Adrenal gland (tissue), 12 donors: ENCODE results near the gene ASB2. TPM values are rescaled to one million over a fixed set of nuclear protein-coding genes. Genes with fewer than 3 reads are reported as not detected.
A peak's percentile ranks its signal among the peaks of the same experiment; 100 is the strongest.

Experiments used
- DNase-seq, 7 donors: peaks; one replicate each; pipeline ENCODE4 v3.0.0-alpha.2; 2019 to 2020
- H3K27ac ChIP-seq, 5 donors: fragments of 200-600 bp; sonication (generic) in 4 of 5; 1 replicate in 3 of 5; 2 replicates in 2 of 5; pipeline versions ENCODE4 v1.5.1 to v1.8.0; 2016 to 2020; ENCODE audit warnings: mild to moderate bottlenecking in 1 of 5
- H3K27me3 ChIP-seq: fragments of 200-600 bp; 2 replicates; pipeline ENCODE4 v1.8.0; 2021
- H3K36me3 ChIP-seq, 2 donors: fragments of 200-600 bp; replicated peaks in 1 of 2; 1 replicate in 1 of 2; 2 replicates in 1 of 2; pipeline versions ENCODE4 v1.5.1 to v1.8.0; 2018 to 2022
- H3K4me1 ChIP-seq, 2 donors: fragments of 200-600 bp; replicated peaks in 1 of 2; 1 replicate in 1 of 2; 2 replicates in 1 of 2; pipeline versions ENCODE4 v1.5.1 to v1.8.0; 2018 to 2021
- H3K4me3 ChIP-seq, 4 donors: fragments of 200-600 bp; sonication (generic) in 3 of 4; one replicate each; pipeline ENCODE4 v1.5.1; 2016 to 2018
- H3K9me3 ChIP-seq, 3 donors: fragments of 200-600 bp; sonication (generic) in 1 of 3; replicated peaks in 1 of 3; 1 replicate in 2 of 3; 2 replicates in 1 of 3; pipeline versions ENCODE4 v1.5.1 to v1.8.0; 2016 to 2021
- CTCF ChIP-seq, 6 experiments: fragments of 450-650 bp in 4 of 6; fragments of 200-600 bp in 2 of 6; sonication (generic) in 1 of 6; IDR thresholded peaks; 1 replicate in 5 of 6; 2 replicates in 1 of 6; pipeline versions ENCODE4 v1.5.1 to v1.8.0; 2016 to 2021; ENCODE audit warnings: antibody characterized with exemption in 6 of 6, mild to moderate bottlenecking in 2 of 6, moderate library complexity in 1 of 6
- POLR2A ChIP-seq, 2 donors: fragments of 450-650 bp; IDR thresholded peaks; one replicate each; pipeline ENCODE4 v1.6.1; 2017; ENCODE audit warnings: antibody characterized with exemption in 2 of 2, mild to moderate bottlenecking in 2 of 2, moderate library complexity in 1 of 2
- WGBS, 4 donors: extraction: QIAGEN DNeasy Blood & Tissue Kit in 2 of 4; methylation state at CpG; one replicate each; pipeline versions ENCODE4 v1.1.5 to v1.1.7; 2013 to 2017; 5-methylcytosine and 5-hydroxymethylcytosine counted together
- intact Hi-C, 2 donors: fragments of 100-400 bp; cut with DNase I; formaldehyde crosslinking; loops; one replicate each; pipeline versions ENCODE4 v1.14.1 to v1.15.0; 2022 to 2023
- polyA plus RNA-seq, 3 donors: library from polyadenylated mRNA; stranded (reverse); fragments of 200-250 nt in 2 of 3; fragments of 350-450 nt in 1 of 3; fragmentation: Illumina TruSeq in 1 of 3; extraction: RNeasy Lipid Tissue Mini Kit (QIAGEN cat#74804) in 1 of 3; gene quantifications; one replicate each; pipeline ENCODE4 v1.2.3, GENCODE V29; 2013 to 2014
- total RNA-seq, 9 donors: library from RNA; depleted of rRNA in 4 of 9; stranded (reverse); fragments of >200 nt in 4 of 9; fragments of 120-200 nt in 1 of 9; fragmentation: NEBNext Ultra II Directional in 1 of 9; extraction: Animal tissue kit (Norgen Biotek cat#: 25700) in 1 of 9; gene quantifications; one replicate each; pipeline versions ENCODE4 v1.1.0 to v1.2.4, GENCODE V29; 2013 to 2023
- donor health status: healthy with polysubstance abuse.
- donor health status: Bipolar disorder and iron deficiency.
- donor health status: DM: yes; HTN: yes; CAD: no.
- donor health status: DM: no; HTN: no; CAD: no.
- donor health status: DM: no; HTN: no; CAD: no.
- donor health status: DM: yes; HTN: yes; CAD: no.

ASB2 gene
- total and polyA plus RNA-seq, 12 donors, result 0.19 to 5.9 (median 0.66) TPM; not detected in 1

GRCh38 chr14:93940437-93940836 lies 35.9 kb downstream of the ASB2 start:
- peaks cover 17% of the 10 kb centered on the region for H3K27me3 ChIP-seq
- H3K27ac ChIP-seq, result no peak overlapping the region
- TF ChIP-seq CTCF (IDR thresholded peaks at IDR 0.05) (no peak), POLR2A (IDR thresholded peaks at IDR 0.05) (no peak)
- WGBS, 4 donors, result 75 to 93% (median 76%) methylated on average over 5 to 6 of the region's 6 CpGs
- no peak overlapping the region for H3K4me3 ChIP-seq
- H3K36me3 ChIP-seq, result no peaks in the 10 kb centered on the region
- no peaks in the 10 kb centered on the region for H3K9me3 ChIP-seq
- DNase-seq, result no peak
- intact Hi-C loops, result loop anchor here in 1 of 2 donors (5.0 kb wide), 1 partner anchor 62 kb away; no protein-coding TSS in a partner anchor
- peaks cover 0 to 22% of the 10 kb centered on the region in 2 donors for H3K4me1 ChIP-seq

DNA sequence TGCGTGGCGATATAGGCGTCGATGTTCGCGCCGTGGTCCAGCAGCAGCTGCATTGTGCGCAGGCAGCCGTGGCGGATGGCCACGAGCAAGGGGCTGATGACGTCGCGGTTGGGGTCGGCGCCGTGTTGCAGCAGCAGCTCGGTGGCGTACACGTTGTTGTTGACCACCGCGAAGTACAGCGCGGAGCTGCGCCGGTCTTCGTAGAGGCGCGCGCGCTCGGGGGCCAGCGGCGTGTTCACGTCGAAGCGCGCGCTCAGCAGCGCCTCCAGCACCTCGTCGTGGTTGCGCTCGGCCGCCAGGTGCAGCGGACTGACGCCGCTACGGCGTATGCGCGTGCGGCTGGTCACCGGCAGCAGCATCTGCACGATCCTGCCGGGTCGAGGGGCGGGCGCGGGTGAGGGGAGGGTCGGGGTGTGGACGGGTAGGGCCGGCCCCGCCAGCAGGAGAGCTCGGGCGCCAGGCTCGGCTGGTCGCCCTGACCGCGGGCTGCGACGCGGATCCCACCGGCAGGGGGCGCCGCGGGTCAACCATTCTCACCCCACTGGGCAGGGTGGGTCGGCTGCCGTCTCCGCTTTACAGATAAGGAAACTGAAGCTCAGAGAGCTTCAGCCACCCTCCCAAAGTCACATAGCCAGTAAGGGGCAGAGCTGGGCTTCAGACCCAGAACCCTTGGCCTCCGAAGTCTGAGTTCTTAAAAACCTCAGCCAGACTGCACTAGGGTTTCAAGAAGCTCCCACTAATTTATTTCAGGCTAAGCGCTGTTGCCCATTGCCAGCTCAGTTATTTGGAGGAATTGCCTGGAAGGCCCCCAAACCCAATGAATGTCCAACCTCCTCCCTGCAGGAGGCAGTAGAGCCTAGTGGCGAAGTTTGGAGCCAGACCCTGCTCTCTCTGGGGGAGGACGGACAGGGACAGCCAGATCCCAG lies 36.8 kb downstream of the ASB2 start:
- H3K9me3 ChIP-seq, result no peaks in the 10 kb centered on the region

DNA sequence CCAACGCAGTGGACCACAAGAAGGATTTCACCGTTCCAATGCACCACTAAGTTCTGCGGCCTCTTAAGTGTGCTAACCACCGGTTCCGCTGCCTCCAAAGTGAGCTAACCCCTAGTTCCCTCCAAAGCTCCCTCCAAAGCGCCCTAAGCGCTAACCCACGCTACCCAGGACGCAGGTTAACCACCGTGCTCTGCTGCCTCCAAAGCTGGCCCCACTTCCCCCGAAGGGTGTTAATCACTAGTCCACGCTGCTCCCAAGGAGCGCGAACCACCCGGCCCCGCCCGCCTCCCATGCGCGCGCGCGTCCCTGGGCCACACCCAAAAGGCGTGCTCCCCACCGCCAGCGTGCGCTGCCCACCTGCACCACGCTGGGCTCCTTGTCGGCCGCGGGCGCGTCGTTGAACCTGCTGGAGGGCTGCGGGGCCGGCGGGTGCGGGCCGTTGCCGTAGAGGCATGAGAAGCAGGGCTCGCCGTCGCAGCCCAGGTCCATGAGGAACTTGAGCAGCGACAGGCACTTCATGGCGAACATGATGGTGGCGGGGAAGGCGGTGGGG lies 37.5 kb downstream of the ASB2 start:
- H3K27me3 ChIP-seq, result peaks cover 17% of the 10 kb centered on the region
- 39 to 73% (median 55%) methylated on average over 15 to 46 of the region's 46 CpGs for WGBS, 4 donors
- intact Hi-C loops, result loop anchor here in 1 of 2 donors (10.0 kb wide), 1 partner anchor 246 kb away; no protein-coding TSS in a partner anchor
- no peaks in the 10 kb centered on the region for H3K9me3 ChIP-seq
- peaks cover 0 to 11% of the 10 kb centered on the region in 2 donors for H3K4me1 ChIP-seq
- H3K36me3 ChIP-seq, result no peaks in the 10 kb centered on the region
- no peak overlapping the region for H3K27ac ChIP-seq
- H3K4me3 ChIP-seq, result no peak overlapping the region
- no peak for DNase-seq
- TF ChIP-seq CTCF (IDR thresholded peaks at IDR 0.05) (no peak), POLR2A (IDR thresholded peaks at IDR 0.05) (no peak)

More for the DNA sequence above, 36.8 kb downstream of the ASB2 start:
- Histone ChIP-seq H3K27ac (no peak overlapping the region), H3K4me3 (peak overlapping the region in 1 of 4 donors; percentile 54), H3K4me1 (peaks cover 0 to 13% of the 10 kb centered on the region in 2 donors), H3K27me3 (peaks cover 17% of the 10 kb centered on the region), H3K36me3 (no peaks in the 10 kb centered on the region)
- DNase-seq, result peak; percentile 75 to 89 (median 84)
- 7 to 16% (median 11%) methylated on average over 17 to 84 of the region's 84 CpGs for WGBS, 4 donors
- intact Hi-C loops, result loop anchor here (5.0 to 10.0 kb wide), 2 partner anchors 63 to 245 kb away; no protein-coding TSS in a partner anchor
- no peak for TF ChIP-seq POLR2A (IDR thresholded peaks at IDR 0.05)
- peak; percentile 68 to 94 (median 84) for TF ChIP-seq CTCF (IDR thresholded peaks at IDR 0.05)

GRCh38 chr14:93937519-93937918 lies 38.9 kb downstream of the ASB2 start:
- Histone ChIP-seq H3K9me3 (no peaks in the 10 kb centered on the region), H3K4me1 (peaks cover 0 to 11% of the 10 kb centered on the region in 2 donors), H3K27me3 (peaks cover 17% of the 10 kb centered on the region), H3K36me3 (no peaks in the 10 kb centered on the region), H3K4me3 (no peak overlapping the region), H3K27ac (no peak overlapping the region)
- WGBS, 4 donors, result 57 to 87% (median 78%) methylated on average over 2 to 13 of the region's 13 CpGs
- TF ChIP-seq CTCF (IDR thresholded peaks at IDR 0.05) (no peak), POLR2A (IDR thresholded peaks at IDR 0.05) (no peak)
- no peak for DNase-seq
- intact Hi-C loops, result loop anchor here in 1 of 2 donors (10.0 kb wide), 1 partner anchor 247 kb away; no protein-coding TSS in a partner anchor
